GM13976 (cell line): ENCODE measurements around the gene AFF2.

ENCODE experiments used
- DNase-seq: peaks from one replicate; pipeline ENCODE4 v3.0.0; 2012; ENCODE audit warnings: low spot score
- in situ Hi-C: fragments of 300-500 bp; cut with MboI; formaldehyde crosslinking; loops from one replicate; pipeline ENCODE4 v1.12.0; 2022; ENCODE audit warnings: low sequenced_read_pairs, mixed read lengths, inconsistent platforms; ENCODE audit not compliant: unreplicated experiment
- TF ChIP-seq, protein P1 (sequence below): IDR thresholded peaks from 2 replicates; pipeline ENCODE4 v1.5.1; 2012; ENCODE audit warnings: borderline replicate concordance, mild to moderate bottlenecking; ENCODE audit not compliant: insufficient read depth; ENCODE audit errors: extremely low read depth, missing control alignments, control extremely low read depth

The AFF2 gene

DNA sequence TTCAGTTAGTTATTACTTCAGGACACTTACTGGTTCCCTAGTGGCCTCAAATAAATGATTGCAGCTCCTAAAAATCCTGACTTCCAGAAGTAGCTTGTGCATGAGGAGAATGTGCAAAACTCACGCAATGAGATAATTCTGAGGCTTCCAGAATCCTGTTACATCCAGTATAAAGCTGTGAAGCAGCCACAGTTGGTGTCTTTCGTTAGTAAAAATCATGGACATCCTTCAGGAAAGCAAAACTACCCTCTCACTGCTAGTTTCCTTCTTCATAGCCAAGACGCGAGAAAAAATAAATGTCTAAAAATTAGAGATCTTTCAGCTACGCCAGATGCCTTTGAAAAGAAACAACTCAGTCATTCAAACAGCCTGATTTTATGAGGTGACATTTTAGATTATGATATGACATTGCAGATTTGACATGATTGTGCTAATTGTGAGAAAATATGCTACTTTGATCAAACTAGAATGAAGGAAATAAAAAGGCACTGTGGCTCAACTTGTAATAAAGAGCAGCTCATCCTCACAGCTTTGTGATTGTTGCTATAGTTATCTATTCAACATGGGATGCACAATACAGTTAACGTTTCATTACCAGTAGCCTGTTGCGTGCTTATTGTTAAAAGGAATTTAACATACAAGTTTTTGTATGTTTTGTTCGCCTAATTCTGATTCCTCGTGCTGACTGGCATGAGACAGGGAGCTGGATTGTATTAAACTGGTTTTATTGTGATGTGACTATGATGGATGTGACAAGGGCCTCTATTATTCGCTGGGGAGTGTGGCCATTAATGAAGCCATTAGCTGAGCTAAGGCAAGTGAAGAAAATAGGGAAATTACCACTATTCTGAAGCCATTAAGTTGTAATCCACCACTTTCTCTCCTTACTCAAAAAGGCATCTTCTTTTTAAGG is 40.5 kb downstream of the AFF2 start:
- in situ Hi-C loops, result no loop called here
- DNase-seq, result no peak
- TF ChIP-seq, protein P1, sequence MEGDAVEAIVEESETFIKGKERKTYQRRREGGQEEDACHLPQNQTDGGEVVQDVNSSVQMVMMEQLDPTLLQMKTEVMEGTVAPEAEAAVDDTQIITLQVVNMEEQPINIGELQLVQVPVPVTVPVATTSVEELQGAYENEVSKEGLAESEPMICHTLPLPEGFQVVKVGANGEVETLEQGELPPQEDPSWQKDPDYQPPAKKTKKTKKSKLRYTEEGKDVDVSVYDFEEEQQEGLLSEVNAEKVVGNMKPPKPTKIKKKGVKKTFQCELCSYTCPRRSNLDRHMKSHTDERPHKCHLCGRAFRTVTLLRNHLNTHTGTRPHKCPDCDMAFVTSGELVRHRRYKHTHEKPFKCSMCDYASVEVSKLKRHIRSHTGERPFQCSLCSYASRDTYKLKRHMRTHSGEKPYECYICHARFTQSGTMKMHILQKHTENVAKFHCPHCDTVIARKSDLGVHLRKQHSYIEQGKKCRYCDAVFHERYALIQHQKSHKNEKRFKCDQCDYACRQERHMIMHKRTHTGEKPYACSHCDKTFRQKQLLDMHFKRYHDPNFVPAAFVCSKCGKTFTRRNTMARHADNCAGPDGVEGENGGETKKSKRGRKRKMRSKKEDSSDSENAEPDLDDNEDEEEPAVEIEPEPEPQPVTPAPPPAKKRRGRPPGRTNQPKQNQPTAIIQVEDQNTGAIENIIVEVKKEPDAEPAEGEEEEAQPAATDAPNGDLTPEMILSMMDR, result no peak

DNA sequence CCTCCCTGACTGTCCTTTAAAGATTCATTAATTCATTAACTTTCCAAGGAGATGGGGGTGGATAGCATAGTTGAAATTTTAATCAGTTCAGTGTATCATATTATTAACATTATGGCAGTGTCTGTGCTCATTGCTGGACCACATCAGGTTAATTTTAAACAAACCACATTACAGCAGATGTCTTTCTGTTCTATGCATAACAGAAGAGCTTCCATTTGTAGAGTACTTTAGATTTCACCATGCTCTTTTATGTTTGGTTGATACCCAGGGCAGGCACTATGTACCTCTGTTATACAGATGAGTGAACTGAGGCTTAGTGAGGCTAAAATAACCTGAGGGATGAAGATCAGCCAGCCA is 41.1 kb downstream of the AFF2 start:
- DNase-seq, result no peak
- TF ChIP-seq, protein P1, result no peak
- in situ Hi-C loops, result no loop called here

DNA sequence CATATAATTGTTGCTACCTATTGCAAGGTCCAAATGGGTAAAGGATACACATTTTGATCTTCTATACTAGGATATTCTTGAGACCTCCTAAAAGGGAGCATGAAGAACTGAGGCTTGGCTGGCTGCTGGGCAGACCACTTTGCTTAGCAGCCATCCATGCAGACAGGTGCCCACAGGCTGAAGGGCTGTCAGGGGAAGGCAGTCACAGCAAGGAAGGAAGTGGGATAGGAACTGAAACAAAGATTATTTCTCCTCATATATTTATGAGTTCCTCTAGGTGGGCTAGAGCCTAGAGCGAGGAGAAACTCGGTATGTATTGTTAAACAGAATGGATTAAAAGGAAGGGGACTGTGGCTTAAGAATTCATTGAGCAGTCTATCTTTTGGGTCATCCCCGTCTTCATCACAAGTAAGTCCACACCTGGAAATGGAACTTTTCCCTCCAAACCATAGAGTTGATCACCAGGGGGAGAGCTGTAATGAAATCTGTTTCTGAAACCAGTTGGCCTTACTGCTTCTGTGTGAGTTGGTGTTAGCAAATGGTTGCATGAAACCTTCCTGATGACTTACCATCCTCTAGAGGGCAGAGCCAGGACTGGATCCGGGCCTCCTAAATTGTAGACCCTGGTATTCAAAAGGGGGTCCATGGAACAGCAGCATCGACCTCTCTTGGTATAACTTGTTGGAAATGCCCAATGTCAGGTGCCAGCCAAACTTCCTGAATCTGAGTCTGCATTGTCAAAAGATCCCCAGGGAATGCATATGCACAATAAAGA is 42.3 kb downstream of the AFF2 start:
- in situ Hi-C loops, result no loop called here
- DNase-seq, result no peak
- TF ChIP-seq, protein P1, result no peak

DNA sequence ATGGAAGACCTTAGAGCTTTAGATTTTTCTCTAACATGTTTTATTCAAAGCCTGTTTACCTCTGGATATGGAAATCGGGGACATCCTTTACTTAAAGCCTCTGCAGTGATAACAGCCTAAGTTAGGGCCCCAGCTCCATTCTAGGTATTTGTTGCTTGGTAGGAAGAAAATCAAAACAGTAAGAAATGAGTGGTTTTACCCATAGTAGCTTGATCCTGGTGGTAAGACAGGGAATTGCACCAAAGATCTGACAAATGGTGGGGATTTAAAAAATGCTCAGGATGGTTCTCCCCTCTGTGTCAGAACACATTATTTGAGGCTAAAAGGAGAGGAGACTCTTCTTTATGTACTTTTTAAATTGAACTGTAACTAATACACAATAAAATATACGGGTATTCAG is 52.4 kb downstream of the AFF2 start:
- TF ChIP-seq, protein P1, result no peak
- DNase-seq, result no peak
- in situ Hi-C loops, result no loop called here

DNA sequence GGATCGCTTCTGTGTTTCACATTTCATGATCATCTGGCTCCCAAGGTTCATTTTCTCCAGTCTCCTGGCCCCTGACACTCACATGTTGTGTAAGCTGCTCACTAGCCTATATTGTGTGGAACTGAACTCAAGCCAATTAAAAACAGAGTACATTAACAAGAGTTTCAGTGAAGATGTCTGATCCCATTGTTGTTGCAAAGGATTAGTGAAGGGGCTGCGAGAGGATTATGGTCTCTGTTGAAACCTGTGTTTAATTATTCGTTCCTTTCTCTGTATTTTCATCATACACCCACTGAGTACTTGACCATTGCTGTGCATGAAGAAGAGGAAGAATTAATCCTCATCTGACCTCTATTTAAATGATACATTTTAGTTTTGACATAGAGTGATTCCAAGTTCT is 54.7 kb downstream of the AFF2 start:
- DNase-seq, result no peak
- TF ChIP-seq, protein P1, result no peak
- in situ Hi-C loops, result no loop called here

DNA sequence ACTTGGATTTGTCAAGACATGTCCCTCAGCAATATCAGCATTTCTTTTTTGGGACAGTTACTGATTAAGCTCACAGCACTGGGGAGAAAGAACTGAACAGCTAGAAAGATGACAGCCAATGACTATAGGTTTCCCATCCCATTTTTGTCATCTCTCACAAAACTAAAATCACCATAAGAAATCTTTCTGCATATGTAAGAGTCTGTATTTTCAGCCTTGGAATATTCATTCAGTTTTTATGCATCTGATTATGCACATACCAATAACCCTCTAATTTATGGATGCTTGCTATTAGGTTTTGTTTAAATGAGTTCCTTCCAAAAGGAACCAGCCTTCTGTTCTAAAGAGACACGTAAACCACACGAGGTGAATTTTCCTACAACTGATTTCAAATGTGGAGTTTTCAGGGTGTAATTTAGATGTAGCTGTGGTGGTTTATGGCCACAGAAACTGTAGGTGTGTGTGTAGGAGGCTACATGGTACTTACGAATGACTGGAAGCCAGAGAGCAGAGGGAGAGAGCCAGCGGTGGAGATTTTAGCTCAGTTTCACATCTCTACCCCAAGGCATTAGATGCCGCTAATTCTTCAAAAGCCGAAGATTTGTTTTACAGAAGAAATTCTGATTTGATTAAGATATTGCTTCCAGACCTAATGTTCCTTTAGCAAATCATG is 55.3 kb downstream of the AFF2 start:
- no peak for DNase-seq
- in situ Hi-C loops, result no loop called here
- TF ChIP-seq, protein P1, result no peak
